GM21528 (cell line): ENCODE measurements around the gene RPS19.
"Not testable (repeated sequence)": the region's sequence is repeated elsewhere in the genome, so short reads cannot be mapped to it uniquely, and the experiment has no call there.

Experiments used
- ATAC-seq: cut with Tn5 transposase; IDR thresholded peaks from one replicate; pipeline ENCODE4 v1.9.1; 2021; ENCODE audit warnings: mild to moderate bottlenecking, moderate library complexity; ENCODE audit not compliant: unreplicated experiment, low FRiP score

The RPS19 gene

DNA sequence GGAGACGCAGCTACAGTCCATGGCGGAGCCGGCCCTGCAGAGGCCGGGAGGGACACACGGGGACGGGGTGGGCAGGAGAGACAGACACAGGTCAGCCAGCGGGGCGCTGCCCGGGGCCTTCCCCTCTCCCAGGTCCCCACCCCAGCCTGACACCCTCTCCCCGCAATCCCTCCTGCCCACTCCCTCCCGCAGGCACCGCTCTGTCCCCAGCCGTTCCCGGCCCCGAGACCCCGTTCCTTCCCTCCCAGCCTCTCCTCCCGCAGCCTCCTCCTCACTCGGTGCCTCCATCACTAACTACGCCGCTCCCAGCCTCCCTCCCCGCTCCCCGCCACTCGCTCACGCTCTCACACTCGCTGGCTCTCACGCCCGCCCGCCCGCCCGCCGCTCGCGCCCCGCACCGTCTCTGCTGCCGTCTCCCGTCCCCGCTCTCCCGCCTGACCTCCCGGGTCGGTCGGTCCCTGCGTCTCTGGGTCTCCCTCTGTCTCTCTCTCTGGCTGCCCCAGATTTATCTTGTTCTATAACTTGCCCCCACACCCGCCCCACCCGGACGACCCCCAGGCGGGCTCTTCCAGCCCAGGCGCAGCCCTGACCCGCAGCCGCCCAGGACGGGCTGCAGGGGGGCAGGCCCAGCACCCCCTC is 53.0 kb downstream of the RPS19 start:
- ATAC-seq = no peak

- no peak for ATAC-seq
These were observed 53.7 kb downstream of the RPS19 start for GRCh38 chr19:41913538-41914423.

DNA sequence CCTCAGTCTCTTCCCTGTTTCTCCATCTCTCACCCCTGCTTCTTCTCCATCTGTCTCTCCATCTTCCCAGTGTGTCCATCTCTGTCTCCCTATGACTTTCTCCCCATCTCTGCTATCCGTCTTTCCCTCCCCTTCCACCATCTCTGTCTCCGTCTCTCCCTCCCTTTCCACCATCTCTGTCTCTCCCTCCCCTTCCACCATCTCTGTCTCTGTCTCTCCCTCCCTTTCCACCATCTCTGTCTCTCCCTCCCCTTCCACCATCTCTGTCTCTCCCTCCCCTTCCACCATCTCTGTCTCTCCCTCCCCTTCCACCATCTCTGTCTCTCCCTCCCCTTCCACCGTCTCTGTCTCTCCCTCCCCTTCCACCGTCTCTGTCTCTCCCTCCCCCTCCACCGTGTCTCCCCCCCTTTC is 54.4 kb downstream of the RPS19 start:
- ATAC-seq = not testable (repeated sequence)

DNA sequence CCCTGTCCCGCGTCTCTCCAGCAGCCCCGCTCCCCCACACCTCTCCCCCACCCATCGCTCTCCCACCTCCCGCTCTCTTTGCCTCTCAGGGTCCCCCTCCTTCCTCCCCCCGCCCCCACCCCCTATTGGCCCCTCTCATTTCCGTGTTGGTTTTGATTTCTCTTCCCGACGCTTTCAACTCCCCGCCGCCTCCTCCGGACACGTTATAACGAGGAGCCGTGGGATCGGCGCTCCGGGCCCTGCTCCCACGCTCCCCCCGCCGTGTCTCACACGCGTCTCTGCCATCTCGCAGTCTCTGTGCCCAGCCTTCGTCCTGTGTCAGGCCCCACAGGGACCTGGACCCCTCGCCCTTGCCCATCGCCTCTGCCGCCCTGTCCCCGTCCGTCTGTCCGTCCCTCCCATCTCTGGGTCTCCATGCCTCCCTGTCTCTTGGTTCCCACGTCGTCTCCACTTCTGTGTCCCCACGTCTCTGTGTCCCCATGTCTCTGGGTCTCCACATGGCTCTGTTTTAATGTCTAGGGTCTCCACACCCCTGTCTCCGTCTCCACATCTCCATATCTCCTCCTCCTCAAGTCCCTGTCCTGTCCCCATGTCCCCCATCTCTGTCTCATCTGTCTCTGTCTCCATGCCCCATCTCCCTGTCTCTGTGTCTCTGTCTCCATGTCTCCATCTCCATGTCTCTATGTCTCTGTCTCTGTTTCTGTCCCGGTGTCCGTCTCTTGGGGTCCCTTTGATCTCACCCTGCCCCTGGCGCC is 55.1 kb downstream of the RPS19 start:
- no peak for ATAC-seq

GRCh38 chr19:41915776-41916414 is 55.8 kb downstream of the RPS19 start:
- no peak for ATAC-seq

- ATAC-seq = no peak
These were observed 57.6 kb downstream of the RPS19 start for GRCh38 chr19:41917676-41918075.

DNA sequence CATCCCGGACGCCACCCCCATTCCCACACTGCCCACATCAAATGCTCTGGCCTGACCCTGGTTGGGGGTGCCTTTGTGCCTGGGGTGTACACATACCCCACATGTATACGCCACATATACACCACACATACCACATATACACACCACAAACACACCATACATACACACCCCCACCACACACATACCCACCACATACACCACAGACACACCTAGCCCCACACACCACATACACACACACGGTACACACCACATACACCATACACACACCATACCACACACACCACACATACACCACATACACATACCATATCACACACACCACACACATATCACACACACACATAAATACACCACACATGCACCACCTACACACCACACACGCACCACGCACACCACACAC is 58.0 kb downstream of the RPS19 start:
- ATAC-seq = no peak

DNA sequence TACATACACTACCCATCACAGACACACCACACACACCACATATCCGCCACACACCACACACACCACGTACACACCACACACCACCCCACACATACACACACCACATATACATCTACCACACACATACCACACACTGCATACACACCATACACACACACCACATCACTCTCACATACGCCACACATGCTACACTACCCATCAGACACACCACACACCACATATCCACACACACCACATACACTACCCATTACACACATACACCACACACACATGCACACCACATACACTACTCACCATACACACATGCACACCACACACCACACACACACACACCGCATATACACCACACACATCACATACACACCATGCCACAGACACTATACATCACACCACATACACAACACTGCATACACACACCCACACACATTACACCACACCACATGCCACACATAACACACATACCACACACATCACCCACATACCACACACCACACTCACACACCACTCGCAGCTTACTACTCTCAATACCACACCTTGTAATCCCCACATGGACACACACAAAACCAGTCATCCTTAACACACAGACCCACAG is 58.7 kb downstream of the RPS19 start:
- no peak for ATAC-seq

DNA sequence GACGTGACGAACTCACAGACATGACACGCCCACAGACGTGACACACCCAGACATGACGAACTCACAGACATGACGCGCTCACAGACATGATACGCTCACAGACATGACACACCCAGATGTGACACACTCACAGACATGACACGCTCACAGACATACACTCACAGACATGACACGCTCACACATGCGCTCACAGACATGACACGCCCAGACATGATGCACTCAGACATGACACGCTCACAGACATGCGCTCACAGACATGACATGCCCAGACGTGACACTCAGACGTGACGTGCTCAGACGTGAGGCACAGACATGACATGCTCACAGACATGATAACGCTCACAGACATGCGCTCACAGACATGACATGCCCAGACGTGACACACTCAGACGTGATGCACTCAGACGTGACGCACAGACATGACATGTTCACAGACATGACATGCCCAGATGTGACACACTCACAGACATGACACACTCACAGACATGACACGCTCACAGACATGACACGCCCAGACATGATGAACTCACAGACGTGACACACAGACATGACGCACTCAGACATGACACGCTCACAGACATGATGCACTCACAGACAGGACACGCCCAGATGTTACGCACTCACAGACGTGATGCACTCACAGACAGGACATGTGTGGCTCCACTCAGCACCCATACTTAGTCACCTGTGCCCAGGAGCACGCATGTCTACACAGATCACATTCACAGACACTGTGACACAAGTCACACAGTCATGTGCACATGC is 60.1 kb downstream of the RPS19 start:
- no peak for ATAC-seq

GRCh38 chr19:41920882-41921576 is 61.0 kb downstream of the RPS19 start:
- ATAC-seq = no peak

DNA sequence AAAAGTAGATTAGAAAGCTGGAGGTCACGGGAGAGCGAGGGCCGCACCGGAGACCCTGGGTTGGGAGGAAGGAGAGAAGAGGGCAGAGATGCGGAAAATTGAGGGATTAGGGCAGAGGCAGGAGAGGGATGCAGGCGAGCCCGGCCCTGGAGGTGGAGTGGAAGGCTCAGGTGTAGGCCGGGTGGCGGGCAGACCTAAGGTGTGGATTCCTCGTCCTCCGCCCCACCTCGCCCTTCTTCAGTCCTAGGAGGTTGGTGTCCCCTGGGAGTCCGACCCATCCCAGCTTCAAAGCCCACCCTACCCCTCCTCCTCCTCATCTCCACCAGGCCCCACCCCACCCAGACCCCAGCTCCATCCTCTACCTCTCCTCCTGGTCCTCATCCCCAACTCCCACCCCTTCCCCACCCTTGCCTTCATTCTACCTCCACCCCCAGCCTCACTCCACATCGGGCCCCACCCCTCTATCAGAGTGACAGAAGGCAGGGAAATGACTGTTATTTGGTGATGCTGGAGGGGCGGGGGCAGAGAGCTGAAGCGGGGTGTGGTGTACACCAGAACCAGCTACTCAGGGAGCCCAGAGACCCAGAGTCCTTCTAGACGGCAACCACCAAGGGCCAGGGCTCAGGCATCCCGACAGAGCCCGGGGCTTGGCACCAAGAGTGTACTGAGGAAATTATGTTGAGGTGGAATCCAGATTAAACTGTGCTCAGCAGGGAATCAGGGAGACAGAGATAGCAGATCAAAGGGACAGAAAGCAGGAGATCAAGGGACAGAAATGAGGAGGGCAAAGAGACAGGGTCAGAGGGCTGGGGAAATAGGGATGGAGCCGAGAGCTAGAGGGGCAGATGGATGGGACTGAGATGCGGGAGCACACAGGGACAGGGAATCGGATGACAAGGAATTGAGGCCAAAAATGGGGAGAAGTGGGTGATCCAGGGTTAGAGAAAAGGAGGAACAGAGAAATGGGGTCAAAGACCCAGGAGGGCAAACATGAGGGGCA is 61.8 kb downstream of the RPS19 start:
- no peak for ATAC-seq
